GM18907 (cell line): Measurements from ENCODE around the gene ZBTB8OS.
"Not testable (repeated sequence)": the region's sequence is repeated elsewhere in the genome, so short reads cannot be mapped to it uniquely, and the experiment has no call there.

Experiments
- ATAC-seq: cut with Tn5 transposase; IDR thresholded peaks from one replicate; pipeline ENCODE4 v1.9.1; 2021; ENCODE audit warnings: mild to moderate bottlenecking, moderate library complexity; ENCODE audit not compliant: unreplicated experiment

Gene ZBTB8OS

DNA sequence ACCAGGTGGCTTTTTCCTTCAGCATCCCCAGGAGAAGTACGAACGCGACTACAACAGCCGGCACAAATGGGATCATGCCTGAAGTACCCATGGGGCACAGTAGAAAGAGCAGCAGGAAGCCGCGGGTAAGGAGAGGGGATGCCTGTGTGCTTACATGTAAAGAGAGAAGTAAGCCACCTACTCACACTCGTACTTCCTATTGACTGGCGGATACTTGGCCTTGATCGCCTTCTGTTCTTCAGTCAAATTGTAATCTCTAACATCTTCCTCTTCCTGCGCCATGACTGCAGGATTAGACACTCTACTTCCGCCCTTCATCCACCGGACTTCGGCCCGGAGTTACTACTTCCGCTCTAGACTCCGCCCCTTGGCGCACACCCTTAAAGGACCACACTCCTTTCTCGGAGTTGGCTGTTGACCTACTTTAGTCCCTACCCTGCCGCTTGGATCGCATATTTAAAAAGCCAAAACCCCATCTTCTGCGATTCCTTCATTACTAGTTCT is at the start of gene ZBTB8OS:
ZBTB8OS (minus strand) TSS at position 303 of the 504 bp plus-strand sequence; CDS start at position 282, 21 bp downstream.
- peak; percentile 68 for ATAC-seq

- ATAC-seq: not testable (repeated sequence)
Observed at GRCh38 chr1:32696996-32697395, 46.6 kb upstream of the ZBTB8OS start.

DNA sequence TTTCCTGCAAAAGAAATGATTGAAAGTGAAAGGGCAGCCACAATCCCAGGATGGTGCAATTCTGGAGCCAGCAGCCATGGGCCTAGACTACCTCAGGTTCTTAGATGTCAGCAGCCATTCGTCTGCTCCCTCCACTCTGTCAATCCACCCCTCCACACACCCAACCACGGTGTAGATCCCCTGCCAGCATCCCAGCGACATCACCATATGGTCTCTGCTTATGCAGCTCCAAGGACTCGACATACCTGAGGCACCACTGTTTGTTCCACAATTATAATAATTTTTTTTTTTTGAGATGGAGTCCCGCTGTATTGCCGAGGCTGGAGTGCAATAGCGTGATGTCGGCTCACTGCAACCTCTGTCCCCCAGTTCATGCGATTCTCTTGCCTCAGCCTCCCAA is 45.7 kb upstream of the ZBTB8OS start:
- no peak for ATAC-seq

DNA sequence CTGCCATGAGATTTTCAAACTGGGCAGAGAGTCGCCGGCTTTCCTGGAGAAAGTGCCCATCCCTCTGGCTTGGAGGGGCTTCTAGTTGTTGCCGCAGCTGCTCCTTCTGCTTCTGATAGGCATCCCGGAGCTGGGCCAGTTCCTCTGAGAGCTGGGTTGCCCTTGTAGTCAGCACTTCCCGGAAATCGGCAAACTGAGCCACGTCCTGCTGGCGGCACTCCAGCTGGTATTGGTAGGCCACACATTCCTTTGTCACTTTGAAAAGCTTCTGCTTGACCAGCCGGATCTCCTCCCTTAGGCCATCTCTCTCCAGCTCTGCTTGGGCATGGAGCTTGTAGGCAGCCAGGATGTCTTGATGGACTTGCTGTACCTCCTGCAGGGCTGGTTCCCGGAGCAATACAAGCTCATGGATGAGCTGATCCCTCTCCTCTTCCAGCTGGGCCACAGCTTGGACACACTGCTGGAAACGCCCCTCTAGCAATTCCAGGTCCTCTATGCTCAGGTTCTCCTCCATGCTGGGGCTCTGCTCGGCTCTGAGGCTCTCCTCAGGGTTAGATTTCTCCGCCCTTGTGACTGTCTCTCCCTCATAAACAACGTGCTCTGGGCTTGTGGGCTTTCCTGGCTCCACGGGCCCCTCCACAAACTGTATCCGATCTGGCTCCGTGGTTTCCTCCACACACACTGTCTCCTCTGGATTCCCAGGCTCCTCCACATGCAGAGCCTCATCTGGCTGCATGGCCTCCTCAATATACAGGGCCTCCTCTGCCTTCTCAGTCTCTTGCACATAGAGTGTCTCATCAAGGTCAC is 45.0 kb upstream of the ZBTB8OS start:
- ATAC-seq: no peak

- no peak for ATAC-seq
Observed at GRCh38 chr1:32693455-32694174, 43.3 kb upstream of the ZBTB8OS start.

DNA sequence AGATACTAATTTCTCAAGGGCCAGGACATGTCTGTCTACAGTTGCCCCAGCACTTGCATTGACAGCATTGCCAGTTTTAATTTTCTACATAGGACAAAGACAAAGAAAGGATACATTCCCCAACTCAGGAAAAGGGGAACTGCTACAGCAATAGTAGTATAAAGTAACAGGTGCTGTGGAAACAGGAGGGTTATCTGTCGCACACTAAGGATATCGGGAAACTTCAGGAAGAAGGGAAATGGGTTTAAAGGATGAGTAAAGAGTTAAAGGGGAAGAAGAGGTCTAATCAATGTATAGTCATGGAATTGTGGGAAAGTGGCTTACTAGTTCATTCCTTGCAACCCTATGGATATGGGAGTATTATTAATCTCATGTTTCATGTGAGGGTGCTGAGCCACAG is 36.0 kb upstream of the ZBTB8OS start:
- no peak for ATAC-seq

GRCh38 chr1:32685498-32685897 is 35.1 kb upstream of the ZBTB8OS start:
- no peak for ATAC-seq

- ATAC-seq: no peak
Observed at GRCh38 chr1:32684167-32684811, 33.9 kb upstream of the ZBTB8OS start.

- ATAC-seq: no peak
Observed at GRCh38 chr1:32683397-32683796, 33.0 kb upstream of the ZBTB8OS start.

DNA sequence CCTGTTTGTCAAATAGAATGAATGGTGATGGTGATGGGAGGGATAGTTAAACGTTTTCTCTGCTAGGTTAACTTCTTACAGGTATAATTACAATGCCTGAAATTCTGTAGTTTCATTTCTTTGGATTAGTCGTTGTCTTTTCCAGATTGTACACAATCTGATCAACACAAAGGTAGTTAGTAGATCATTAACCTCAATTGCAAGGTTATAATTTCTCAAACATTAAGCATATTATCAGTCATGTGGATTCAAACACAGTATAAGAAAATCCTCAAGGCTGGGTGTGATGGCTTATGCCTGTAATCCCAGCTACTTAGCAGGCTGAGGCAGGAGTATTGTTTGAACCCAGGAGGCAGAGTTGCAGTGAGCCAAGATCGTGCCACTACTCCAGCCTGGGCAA is 31.6 kb upstream of the ZBTB8OS start:
- no peak for ATAC-seq

GRCh38 chr1:32681509-32681908 is 31.2 kb upstream of the ZBTB8OS start:
- no peak for ATAC-seq

DNA sequence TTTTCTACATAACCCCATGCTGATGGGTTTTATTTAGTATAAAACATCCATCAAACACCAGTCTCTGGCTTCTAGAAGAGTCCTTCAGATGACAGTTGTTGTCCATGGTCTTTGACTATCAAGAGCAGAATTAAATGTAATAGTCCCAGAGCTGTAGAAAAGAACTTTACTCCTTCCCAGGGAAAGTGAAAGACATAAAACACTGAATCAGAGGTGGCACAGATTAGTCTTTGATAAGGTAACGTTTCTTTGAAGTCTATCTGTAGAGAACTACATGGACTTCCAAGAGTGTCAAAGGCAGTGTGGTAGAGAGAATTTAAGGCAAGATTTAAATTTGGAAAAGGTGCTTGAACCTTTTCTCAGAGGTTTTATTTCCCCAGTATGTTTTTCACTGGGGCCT is 30.3 kb upstream of the ZBTB8OS start:
- no peak for ATAC-seq

DNA sequence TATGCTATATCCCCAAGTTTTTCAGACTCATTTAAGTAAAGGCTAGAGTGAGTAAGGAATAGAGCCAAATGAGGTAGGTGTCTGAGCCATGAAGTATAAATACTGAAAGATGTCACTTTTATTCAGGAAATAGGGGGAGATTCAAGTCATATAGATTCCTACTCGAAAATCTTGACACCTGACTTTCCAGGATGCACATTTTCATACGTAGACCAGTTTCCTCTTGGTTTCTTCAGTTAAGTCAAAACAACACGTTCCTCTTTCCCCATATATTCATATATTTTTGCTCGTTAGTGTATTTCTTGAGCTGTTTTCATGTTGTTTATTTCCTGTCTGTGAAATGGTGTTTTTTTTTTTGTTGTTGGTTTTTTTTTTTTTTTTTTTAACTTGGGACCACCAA is 29.6 kb upstream of the ZBTB8OS start:
- not testable (repeated sequence) for ATAC-seq

GRCh38 chr1:32676945-32677344 is 26.6 kb upstream of the ZBTB8OS start:
- no peak for ATAC-seq

DNA sequence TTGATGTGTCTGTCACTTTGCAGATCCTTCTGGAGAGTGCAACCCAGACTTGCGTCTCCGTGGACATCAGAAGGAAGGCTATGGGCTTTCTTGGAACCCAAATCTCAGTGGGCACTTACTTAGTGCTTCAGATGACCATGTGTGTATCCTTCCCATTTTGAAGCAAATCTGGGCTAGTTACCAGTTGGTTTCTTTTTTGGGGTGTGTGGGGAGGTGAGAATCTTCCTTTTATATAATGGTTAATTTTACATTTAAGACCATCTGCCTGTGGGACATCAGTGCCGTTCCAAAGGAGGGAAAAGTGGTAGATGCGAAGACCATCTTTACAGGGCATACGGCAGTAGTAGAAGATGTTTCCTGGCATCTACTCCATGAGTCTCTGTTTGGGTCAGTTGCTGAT is 18.4 kb upstream of the ZBTB8OS start:
- not testable (repeated sequence) for ATAC-seq

GRCh38 chr1:32666901-32667566 is 16.7 kb upstream of the ZBTB8OS start:
- no peak for ATAC-seq

- no peak for ATAC-seq
Observed at GRCh38 chr1:32665915-32666314, 15.6 kb upstream of the ZBTB8OS start.

DNA sequence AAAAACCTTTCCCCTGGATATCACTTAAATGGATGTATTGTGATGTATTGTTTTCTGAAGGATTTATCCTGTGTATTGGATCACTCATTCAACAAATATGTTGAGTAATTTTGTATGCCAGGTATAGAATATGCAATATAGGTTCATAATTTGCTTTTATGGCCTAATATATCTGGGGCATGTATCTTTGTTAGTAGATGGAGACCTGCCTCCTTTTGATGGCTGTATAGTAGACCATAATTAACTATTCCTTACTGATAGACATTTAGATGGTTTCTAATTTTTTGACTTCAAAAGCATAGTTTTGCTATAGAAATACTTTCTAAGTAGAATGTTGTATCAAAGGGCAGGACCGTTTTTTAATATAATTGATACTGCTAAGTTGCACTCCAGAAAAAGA is 9.2 kb upstream of the ZBTB8OS start:
- ATAC-seq: no peak

GRCh38 chr1:32652244-32652962 is 2.1 kb upstream of the ZBTB8OS start:
- no peak for ATAC-seq

- no peak for ATAC-seq
Observed at GRCh38 chr1:32651461-32652073, 1.2 kb upstream of the ZBTB8OS start.
